Measurements from ENCODE around the gene ACTN4. TPM values are rescaled to one million over a fixed set of nuclear protein-coding genes. Genes with fewer than 3 reads are reported as not detected.

The ACTN4 gene
- total and polyA plus RNA-seq, 5 experiments from 2014 or later, result 3.2 to 57.6 (median 8.5) TPM

- no peaks in the 10 kb centered on the region for H3K36me3 Mint-ChIP-seq
- peaks cover 0 to 3% (median 0%) of the 10 kb centered on the region in 5 donors for H3K27me3 Mint-ChIP-seq
- peak overlapping the region in 3 of 10 donors; percentile 72 to 90 (median 82) for H3K27ac Mint-ChIP-seq
- DNase-seq (peak; percentile 39 to 77 (median 46)), ATAC-seq (peak; percentile 35 to 61)
- POLR2A ChIA-PET, result no interaction called here
- H3K4me1 Mint-ChIP-seq, result peaks cover 17 to 65% (median 48%) of the 10 kb centered on the region in 4 donors
- H3K9me3 Mint-ChIP-seq, result no peaks in the 10 kb centered on the region
- peak overlapping the region in 6 of 10 donors; percentile 34 to 71 (median 63) for H3K4me3 Mint-ChIP-seq
Measured at GRCh38 chr19:38736036-38736412, 88.6 kb downstream of the ACTN4 start.

- ATAC-seq (peak; percentile 19 to 21), DNase-seq (peak; percentile 30 to 84 (median 52))
- Mint-ChIP-seq H3K36me3 (no peaks in the 10 kb centered on the region), H3K27me3 (peaks cover 0 to 3% (median 0%) of the 10 kb centered on the region in 5 donors), H3K27ac (peak overlapping the region in 4 of 10 donors; percentile 27 to 82 (median 44)), H3K4me3 (peak overlapping the region; percentile 36 to 80 (median 64)), H3K9me3 (no peaks in the 10 kb centered on the region), H3K4me1 (peaks cover 17 to 65% (median 48%) of the 10 kb centered on the region in 4 donors)
- POLR2A ChIA-PET, result no interaction called here
Measured at GRCh38 chr19:38736413-38737280, 89.2 kb downstream of the ACTN4 start.

GRCh38 chr19:38737281-38737865, 89.9 kb downstream of the ACTN4 start:
- Mint-ChIP-seq H3K36me3 (no peaks in the 10 kb centered on the region), H3K4me1 (peaks cover 17 to 58% (median 48%) of the 10 kb centered on the region in 4 donors), H3K9me3 (no peaks in the 10 kb centered on the region), H3K4me3 (peak overlapping the region; percentile 43 to 83 (median 70)), H3K27ac (peak overlapping the region in 6 of 10 donors; percentile 13 to 84 (median 26)), H3K27me3 (peaks cover 0 to 3% (median 0%) of the 10 kb centered on the region in 5 donors)
- DNase-seq, result no peak
- POLR2A ChIA-PET, result interaction anchor here (0.8 kb wide), 1 partner anchor 112 kb away, joined by 4 read pairs; the partner anchor contains the start of gene HNRNPL
- ATAC-seq, result no peak

- POLR2A ChIA-PET, result interaction anchor here (0.8 kb wide), 1 partner anchor 112 kb away, joined by 4 read pairs; the partner anchor contains the start of gene HNRNPL
- no peaks in the 10 kb centered on the region for H3K36me3 Mint-ChIP-seq
- H3K27ac Mint-ChIP-seq, result peak overlapping the region in 8 of 10 donors; percentile 2 to 84 (median 30)
- H3K4me1 Mint-ChIP-seq, result peaks cover 17 to 51% (median 45%) of the 10 kb centered on the region in 4 donors
- peak overlapping the region; percentile 43 to 83 (median 70) for H3K4me3 Mint-ChIP-seq
- no peaks in the 10 kb centered on the region for H3K9me3 Mint-ChIP-seq
- no peak for DNase-seq
- peaks cover 0 to 3% (median 0%) of the 10 kb centered on the region in 5 donors for H3K27me3 Mint-ChIP-seq
- ATAC-seq, result no peak
Measured at GRCh38 chr19:38737921-38738737, 90.7 kb downstream of the ACTN4 start.

- Mint-ChIP-seq H3K9me3 (no peaks in the 10 kb centered on the region), H3K36me3 (no peaks in the 10 kb centered on the region), H3K27ac (peak overlapping the region in 3 of 10 donors; percentile 38 to 48 (median 46)), H3K4me3 (peak overlapping the region in 6 of 10 donors; percentile 21 to 42 (median 30)), H3K4me1 (peaks cover 15 to 41% (median 31%) of the 10 kb centered on the region in 4 donors), H3K27me3 (peaks cover 0 to 3% (median 0%) of the 10 kb centered on the region in 5 donors)
- ATAC-seq, result peak in 1 of 2 donors; percentile 19
- POLR2A ChIA-PET, result interaction anchor here (0.6 to 1.2 kb wide), 3 partner anchors 101 to 112 kb away, joined by 3 to 4 read pairs (median 4); no protein-coding TSS in a partner anchor
- no peak for DNase-seq
Measured at GRCh38 chr19:38739440-38740256, 92.2 kb downstream of the ACTN4 start.

- Mint-ChIP-seq H3K4me3 (no peak overlapping the region), H3K9me3 (no peaks in the 10 kb centered on the region), H3K27ac (peak overlapping the region in 1 of 10 donors; percentile 54), H3K36me3 (no peaks in the 10 kb centered on the region), H3K27me3 (peaks cover 0 to 3% (median 0%) of the 10 kb centered on the region in 5 donors), H3K4me1 (peaks cover 14 to 35% (median 25%) of the 10 kb centered on the region in 4 donors)
- POLR2A ChIA-PET, result interaction anchor here (0.7 kb wide), 1 partner anchor 103 kb away, joined by 4 read pairs; no protein-coding TSS in a partner anchor
- ATAC-seq, result no peak
- no peak for DNase-seq
Measured at GRCh38 chr19:38740257-38740592, 92.8 kb downstream of the ACTN4 start.

GRCh38 chr19:38740932-38741331, 93.5 kb downstream of the ACTN4 start:
- DNase-seq, result no peak

GRCh38 chr19:38741670-38742069, 94.2 kb downstream of the ACTN4 start:
- POLR2A ChIA-PET, result interaction anchor here (0.7 kb wide), 1 partner anchor 101 kb away, joined by 5 read pairs; no protein-coding TSS in a partner anchor
- Mint-ChIP-seq H3K27me3 (peaks cover 0 to 3% (median 0%) of the 10 kb centered on the region in 5 donors), H3K27ac (peak overlapping the region in 1 of 10 donors; percentile 36), H3K4me3 (no peak overlapping the region), H3K4me1 (peaks cover 11 to 28% (median 20%) of the 10 kb centered on the region in 4 donors), H3K9me3 (no peaks in the 10 kb centered on the region), H3K36me3 (no peaks in the 10 kb centered on the region)
- no peak for ATAC-seq
- DNase-seq, result no peak

More at GRCh38 chr19:38740932-38741331, 93.5 kb downstream of the ACTN4 start:
- H3K9me3 Mint-ChIP-seq, result no peaks in the 10 kb centered on the region
- peaks cover 0 to 3% (median 0%) of the 10 kb centered on the region in 5 donors for H3K27me3 Mint-ChIP-seq
- no peak overlapping the region for H3K4me3 Mint-ChIP-seq
- no peaks in the 10 kb centered on the region for H3K36me3 Mint-ChIP-seq
- ATAC-seq, result no peak
- H3K4me1 Mint-ChIP-seq, result peaks cover 14 to 33% (median 23%) of the 10 kb centered on the region in 4 donors
- no peak overlapping the region for H3K27ac Mint-ChIP-seq
- POLR2A ChIA-PET, result interaction anchor here (0.7 kb wide), 1 partner anchor 184 kb away, joined by 5 read pairs; no protein-coding TSS in a partner anchor

GRCh38 chr19:38742296-38742695, 94.8 kb downstream of the ACTN4 start:
- DNase-seq, result no peak
- peaks cover 0 to 3% (median 0%) of the 10 kb centered on the region in 5 donors for H3K27me3 Mint-ChIP-seq
- no peak overlapping the region for H3K4me3 Mint-ChIP-seq
- H3K9me3 Mint-ChIP-seq, result no peaks in the 10 kb centered on the region
- no peak for ATAC-seq
- peaks cover 11 to 26% (median 19%) of the 10 kb centered on the region in 4 donors for H3K4me1 Mint-ChIP-seq
- POLR2A ChIA-PET, result interaction anchor here (0.6 kb wide), 1 partner anchor 23 kb away, joined by 3 read pairs; no protein-coding TSS in a partner anchor
- H3K27ac Mint-ChIP-seq, result no peak overlapping the region
- no peaks in the 10 kb centered on the region for H3K36me3 Mint-ChIP-seq

GRCh38 chr19:38742906-38743305, 95.5 kb downstream of the ACTN4 start:
- H3K9me3 Mint-ChIP-seq, result no peaks in the 10 kb centered on the region
- no peak for ATAC-seq
- peaks cover 7 to 19% (median 15%) of the 10 kb centered on the region in 4 donors for H3K4me1 Mint-ChIP-seq
- no peak overlapping the region for H3K27ac Mint-ChIP-seq
- no peak for DNase-seq
- POLR2A ChIA-PET, result no interaction called here
- H3K36me3 Mint-ChIP-seq, result no peaks in the 10 kb centered on the region
- no peak overlapping the region for H3K4me3 Mint-ChIP-seq
- peaks cover 0 to under 1% (median 0%) of the 10 kb centered on the region in 5 donors for H3K27me3 Mint-ChIP-seq

Measured in naive thymus-derived CD8-positive, alpha-beta T cell (primary cell).